ENCODE data around the gene CD109.
"Not testable (repeated sequence)": the region's sequence is repeated elsewhere in the genome, so short reads cannot be mapped to it uniquely, and the experiment has no call there.

The CD109 gene

DNA sequence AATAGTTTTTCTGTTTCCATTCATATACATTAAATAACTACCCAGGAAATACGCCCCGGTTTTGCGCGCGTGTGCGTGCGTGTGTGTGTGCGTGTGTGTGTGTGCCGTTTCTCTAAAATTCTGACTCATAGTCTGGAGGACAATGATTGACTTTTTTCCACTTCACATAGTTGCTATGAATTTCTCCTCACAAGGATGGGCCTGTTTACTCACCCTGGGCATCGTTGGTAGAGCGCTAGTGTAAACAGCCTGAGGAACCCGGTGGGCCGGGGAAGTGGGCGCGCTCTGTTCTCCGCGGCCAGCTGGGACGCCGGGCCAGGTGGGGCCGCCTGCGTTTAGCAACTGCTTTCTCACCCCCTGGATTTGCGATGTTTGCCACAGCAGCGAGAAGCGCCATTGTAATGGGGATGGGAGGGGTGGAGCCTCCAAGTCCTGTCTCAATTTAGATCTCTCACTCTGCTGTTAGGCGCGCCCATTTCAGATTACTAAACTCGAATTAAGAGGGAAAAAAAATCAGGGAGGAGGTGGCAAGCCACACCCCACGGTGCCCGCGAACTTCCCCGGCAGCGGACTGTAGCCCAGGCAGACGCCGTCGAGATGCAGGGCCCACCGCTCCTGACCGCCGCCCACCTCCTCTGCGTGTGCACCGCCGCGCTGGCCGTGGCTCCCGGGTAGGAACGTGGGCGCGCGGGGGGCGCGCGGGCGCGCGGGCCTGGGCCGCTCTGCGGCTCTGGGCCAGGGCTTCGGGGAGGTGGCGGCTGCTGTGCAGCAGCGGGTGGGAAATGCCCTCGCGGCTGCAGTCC lies at the start of gene CD109:
TSS of gene CD109 (plus strand) at position 585 of the 803 bp plus-strand sequence. CDS start at position 598, 13 bp downstream.
- DNase-seq (ENCODE audit: low read depth in 2 of 2): peak; percentile 23 to 54

DNA sequence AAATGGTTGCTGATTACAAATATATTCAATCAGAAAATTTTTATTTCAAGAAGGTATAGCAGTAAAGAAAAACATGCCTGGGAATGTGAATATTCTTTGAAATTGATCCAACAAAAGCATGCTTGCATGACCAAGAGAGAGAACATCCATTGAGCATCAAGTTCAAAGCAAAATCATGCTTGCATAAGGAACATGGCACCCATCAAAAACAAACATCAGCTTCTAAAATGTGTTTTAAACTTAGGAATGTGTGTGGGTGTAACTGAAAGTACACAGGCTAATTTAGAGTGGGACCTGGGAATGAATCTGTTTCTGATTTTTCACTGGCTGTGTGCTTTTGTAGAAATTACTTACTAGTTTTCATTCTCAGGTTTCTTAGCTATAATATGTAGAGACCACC lies 47.8 kb upstream of the CD109 start:
- no peak for DNase-seq (ENCODE audit: low read depth in 2 of 2)

DNA sequence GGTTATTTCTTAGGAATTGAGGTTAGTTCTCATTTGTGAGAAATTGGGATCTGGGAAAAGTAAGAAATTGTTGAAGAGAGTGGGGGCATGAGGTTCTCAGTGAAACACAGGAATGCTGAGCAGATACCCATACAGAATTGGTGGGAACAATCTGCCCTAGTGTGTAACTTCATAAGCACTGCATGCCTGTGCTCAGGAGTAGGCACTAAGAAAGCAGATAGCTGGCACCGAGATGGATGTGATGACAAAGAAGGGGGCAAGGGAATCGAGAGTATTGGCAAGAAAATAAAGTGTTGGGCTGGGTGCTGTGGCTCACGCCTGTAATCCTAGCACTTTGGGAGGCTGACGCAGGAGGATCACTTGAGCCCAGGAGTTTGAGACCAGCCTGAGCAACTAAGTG lies 46.2 kb upstream of the CD109 start:
- DNase-seq (ENCODE audit: low read depth in 2 of 2): no peak

DNA sequence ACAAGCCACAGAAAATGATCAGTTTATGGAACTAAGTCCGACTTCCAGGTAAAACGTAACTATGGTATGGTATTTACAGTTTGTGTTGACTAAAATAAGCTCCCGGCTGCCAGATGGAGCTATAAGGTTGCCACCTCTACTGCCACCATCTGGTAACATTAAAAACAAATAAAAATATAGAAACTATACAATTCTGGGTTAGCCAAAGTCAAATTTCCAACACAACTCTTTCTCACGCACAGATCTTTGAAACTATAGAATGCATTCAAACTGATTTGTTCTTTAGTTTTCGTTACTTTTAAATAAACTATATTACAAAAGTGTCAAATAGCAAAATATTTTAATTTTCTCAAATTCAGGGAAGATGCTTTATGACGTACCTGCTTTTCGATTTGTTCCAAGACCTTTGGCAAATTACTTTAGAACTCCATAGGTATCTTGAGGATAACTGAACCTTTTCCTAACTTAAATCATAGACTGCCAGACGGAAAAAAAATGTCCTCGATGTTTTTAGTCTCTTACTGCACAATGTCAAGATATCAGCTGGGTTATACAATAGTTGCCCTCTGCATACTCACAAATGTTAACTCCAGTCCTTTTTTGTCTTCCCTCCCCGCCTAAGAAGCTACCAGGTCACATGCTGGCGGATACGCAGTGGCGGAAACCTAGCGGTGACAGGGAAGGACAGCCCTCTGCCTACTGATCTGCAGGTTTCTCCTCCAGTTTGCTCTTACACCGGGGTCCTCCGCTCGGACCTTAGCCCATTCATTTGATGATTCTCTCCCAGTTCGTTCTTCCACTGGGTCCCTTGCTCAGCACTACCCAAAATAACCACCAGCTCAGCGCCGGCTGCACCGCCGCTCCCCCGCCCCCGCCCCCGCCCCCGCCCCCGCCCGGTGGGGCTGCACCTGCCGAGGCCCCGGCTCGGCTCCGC lies 43.1 kb upstream of the CD109 start:
- peak; percentile 21 to 35 for DNase-seq (ENCODE audit: low read depth in 2 of 2)

DNA sequence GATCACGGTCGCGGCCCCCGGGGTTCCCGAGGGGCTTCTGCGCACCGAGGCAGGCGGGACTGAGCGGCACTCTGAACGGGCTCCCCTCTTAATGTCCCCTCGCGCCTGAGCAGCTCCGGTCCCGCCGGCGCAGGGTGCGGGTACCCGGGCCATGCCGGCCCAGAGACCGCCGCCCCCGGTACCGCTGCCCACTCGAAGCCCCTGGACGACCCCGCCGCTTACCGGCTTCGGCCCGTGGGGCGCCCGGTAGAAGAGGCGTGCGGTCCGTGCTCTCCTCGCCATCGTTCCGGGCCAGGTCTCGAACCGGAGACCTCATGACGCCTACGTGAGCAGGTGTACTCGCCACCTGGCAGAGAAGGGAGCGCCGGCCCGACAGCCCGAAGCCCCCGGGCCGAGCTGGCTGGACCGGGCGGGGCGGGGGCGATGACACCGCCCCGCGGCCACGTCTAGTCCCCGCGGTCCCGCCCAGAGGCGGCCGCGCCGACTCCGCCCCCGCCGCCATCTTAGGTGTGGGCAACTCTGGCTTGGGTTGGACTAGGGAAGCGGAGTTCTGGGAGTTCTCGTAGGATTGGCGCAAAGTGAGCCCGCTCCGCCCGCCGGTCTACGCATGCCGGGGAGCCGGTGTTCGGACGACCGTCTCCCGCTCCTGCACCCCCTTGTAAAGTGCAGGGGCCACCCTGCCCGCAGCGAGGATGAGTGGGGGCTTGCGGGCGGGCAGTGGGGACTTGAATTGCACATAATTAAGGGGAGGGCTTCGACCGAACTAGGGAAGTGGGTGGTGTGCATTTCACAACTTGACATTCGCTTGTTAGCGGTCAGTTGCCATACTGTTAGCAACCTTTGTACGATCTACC lies 42.2 kb upstream of the CD109 start, which contains the start of gene SLC17A5:
TSS of gene SLC17A5 (minus strand) at position 422 of the 854 bp plus-strand sequence. CDS start at position 316, 106 bp downstream.
- peak; percentile 71 to 76 for DNase-seq (ENCODE audit: low read depth in 2 of 2)

DNA sequence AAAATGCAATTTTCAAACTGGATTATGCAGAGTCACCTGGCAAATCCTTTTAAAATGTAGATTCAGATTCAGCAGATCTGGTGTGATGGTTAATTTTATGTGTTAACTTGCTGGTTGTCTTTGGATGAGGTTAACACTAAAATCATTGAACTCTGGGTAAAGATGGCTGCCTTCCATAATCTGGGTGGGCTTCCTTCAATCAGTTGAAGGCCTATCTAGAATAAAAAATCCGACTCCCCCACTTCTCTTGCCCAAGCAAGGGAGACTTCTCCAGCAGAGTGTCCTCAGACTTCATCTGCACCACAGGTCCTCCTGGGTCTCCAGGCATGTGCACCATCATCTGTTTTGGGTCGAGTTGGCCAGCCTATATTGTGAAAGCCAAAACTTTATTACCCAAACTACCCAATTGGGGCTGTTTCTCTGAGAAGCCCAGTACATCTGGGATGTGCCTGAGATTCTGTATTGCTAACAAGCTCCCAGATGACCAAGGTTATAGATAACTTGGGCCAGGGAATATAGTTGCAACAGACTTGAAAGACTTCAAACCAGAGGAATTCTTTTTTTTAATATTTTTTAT lies 40.6 kb upstream of the CD109 start:
- DNase-seq (ENCODE audit: low read depth in 2 of 2): no peak

DNA sequence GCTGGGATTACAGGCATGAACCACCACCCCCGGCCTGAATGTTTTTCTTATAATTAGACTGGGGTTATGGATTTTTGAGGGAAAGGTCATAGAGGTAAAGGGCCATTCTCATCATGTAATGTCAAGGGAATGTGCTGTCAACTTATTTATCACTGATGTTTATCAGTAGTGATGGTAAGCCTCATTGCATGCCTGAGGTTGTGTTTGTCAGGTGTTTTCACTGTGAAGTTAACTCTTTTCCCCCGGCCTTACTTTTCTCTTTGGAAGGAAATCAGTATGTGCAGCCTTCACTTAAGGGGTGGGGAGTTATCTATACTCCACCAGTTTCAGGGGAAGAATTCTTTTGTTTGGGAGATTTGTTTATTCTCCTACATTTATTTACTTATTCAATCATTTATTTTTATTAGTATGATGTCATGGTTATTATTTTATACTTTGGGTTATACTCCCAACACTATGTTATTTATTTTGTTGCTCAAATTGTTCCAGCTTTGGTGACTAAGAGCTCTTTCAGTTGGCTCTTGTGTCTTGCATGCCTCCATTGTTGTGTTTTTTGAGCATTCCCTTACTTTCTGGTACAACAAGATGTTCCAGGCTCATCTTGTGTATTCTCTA lies 39.4 kb upstream of the CD109 start:
- no peak for DNase-seq (ENCODE audit: low read depth in 2 of 2)

DNA sequence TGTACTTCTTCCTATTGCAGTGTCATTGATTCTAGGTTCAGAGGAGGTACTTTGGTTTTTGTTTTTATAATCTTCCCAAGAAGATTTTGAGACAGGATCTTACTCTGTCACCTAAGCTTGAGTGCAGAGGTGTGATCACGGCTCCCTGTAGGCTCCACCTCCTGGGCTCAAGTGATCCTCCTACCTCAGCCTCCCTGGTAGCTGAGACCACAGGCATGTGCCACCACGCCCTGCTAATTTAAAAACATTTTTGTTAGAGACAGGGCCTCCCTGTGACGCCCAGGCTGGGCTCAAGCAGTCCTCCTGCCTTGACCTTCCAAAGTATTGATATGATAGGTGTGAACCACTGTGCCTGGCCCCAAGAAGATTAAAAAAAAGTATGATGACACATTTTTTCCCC lies 38.8 kb upstream of the CD109 start:
- no peak for DNase-seq (ENCODE audit: low read depth in 2 of 2)

DNA sequence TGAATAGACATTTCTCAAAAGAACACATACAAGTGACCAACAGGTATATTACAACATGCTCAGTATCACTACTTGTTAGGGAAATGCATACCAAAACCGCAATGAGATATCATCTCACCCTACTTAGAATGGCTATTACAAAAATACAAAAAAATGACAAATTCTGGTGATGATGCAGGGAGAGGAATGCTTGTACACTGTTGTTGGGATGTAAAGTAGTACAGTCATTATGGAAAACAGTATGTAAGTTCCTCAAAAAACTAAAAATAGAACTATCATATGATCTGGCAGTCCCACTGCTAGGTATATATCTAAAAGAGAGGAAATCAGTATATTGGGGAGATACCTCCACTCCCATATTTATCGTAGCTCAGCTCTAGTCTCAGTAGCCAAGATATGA lies 31.3 kb upstream of the CD109 start:
- no peak for DNase-seq (ENCODE audit: low read depth in 2 of 2)

DNA sequence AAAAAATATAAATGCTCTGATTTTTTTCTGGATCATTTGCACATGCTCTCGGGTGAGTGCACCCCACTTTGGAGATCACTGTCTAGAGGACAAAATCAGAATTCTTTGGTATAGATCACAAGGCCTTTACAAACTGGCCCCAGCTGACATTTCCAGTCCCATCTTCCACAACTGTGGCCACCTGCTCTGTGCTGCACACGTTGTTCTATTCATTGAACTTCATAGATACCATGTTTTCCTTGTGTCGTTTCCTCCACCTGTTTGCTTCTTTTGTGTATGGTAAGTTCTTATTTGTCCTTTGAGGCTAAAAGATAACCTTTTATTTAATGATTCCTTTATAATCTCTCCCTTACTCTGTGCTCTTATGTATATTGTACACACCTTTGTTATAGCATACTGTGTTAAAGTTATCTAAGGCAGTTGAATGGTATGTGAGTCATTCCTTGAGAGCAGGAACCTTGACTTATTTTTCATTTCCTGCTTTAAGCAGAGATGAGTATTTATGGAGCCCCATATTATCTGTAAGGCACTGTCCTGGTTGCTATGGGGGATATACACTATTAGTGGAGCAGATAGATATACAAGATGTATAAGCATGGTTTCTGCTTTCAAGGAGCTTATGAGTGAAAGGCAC lies 30.2 kb upstream of the CD109 start:
- DNase-seq (ENCODE audit: low read depth in 2 of 2): no peak

DNA sequence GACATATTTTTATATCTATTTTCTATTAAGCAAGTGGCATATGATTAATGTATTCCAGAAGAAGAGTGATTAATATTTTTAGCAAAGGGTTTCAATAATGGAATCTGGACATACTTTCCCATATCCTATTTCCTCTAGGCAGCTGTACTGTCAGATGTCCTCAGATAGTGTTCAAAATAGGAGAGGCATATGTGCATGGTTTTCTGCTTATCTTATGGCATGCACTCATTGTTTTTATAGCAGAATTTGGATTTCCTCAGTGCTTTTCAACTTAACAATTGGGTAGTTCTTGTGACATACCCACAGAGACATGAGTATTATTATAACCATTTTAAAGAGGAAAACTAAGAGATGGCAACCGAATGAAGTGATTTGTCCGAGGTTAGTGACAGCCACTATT lies 29.6 kb upstream of the CD109 start:
- no peak for DNase-seq (ENCODE audit: low read depth in 2 of 2)

DNA sequence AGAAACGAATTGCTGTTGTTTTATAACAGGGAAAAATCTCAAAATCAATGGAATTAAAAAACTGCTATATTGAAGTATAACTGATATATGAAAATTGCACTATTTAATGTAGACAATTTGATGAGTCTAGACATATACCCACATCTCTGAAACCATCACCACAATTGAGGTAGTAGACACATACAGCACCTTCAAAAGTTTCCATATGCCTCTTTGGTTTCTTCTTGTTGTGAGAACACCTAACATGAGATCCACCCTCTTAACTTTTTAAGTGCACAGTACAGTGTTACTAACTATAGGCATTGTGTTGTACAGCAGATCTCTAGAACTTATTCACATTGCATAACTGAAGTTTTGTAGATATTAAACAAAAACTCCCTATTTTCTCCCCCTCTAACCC lies 28.2 kb upstream of the CD109 start:
- no peak for DNase-seq (ENCODE audit: low read depth in 2 of 2)

DNA sequence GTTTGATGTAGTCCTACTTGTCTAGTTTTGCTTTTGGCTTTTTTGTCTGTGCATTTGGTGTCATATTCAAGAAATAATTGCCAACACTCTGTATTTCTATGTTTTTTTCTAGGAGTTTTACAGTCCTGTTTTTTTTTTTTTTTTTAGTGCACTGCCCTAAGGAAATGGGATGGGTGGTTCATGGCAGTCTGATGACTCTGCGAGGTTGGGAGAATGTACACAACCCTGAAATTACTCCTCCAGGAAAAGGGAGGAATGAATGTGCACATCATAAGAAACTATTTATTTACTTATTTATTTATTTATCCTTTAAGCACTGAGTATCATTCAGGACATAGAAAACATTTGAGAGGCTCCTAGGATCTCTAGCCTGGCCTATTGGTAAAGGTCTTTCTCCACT lies 27.0 kb upstream of the CD109 start:
- no peak for DNase-seq (ENCODE audit: low read depth in 2 of 2)

DNA sequence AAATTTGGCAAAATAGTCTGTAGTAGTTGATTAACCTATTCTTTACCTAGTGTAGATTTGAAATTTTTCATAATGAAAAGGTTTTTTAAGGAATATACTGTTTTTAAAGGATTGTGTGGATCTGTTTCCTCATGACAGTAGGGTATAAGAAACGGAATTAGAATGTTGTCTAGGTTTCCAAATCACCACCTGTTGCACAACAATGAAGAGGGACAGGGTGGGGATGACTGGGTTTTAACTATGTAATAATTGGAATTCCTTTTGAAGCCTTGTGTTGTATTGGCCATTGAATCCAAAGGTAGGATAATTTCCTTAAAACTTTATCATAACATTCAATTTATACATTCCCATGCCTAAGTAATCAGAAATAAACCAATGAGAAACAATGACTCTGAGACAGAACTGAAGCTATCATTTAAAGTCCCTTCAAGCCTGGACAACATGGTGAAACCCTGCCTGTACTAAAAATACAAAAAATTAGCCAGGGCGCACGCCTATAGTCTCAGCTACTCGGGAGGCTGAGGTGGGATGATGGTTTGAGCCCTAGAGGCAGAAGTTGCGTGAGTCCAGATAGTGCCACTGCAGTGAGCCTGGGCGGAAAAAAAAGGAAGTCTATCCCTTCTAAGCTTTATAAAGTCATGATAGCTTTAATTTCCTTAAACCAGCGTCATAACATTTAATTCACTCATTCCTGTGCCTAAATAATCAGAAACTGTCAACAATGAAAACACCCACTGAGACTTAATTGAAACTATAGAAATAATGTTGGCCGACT lies 23.9 kb upstream of the CD109 start:
- no peak for DNase-seq (ENCODE audit: low read depth in 2 of 2)

DNA sequence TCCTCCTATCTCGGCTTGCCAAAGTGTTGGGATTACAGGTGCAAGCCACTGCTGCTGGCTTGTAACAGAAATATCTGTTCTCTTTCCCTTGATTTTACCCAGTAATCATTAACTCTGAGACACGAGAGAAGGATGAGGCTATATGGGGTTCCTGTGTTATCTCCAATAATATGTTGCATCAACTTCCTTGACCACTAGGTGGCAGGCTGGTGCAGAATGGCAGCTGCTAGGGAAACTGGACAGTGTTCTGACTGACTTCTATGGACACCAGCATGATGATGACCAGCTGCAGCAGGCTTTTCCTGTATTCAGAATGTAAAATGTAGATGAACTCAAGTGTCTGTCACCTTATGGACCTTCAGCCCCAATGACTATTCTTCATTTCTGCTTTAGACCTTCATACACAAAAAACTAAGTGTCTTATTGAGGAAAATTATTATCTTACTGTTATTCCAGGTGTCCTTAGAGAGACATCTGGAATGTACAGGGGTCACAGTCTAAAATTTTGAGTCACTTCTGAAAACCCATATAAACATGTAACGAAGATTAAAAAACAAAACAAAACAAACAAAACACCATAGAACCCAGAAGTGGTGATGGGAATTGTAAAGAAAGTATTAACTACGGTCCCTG lies 20.4 kb upstream of the CD109 start:
- peak in 1 of 2 donors; percentile 39 for DNase-seq (ENCODE audit: low read depth in 2 of 2)

DNA sequence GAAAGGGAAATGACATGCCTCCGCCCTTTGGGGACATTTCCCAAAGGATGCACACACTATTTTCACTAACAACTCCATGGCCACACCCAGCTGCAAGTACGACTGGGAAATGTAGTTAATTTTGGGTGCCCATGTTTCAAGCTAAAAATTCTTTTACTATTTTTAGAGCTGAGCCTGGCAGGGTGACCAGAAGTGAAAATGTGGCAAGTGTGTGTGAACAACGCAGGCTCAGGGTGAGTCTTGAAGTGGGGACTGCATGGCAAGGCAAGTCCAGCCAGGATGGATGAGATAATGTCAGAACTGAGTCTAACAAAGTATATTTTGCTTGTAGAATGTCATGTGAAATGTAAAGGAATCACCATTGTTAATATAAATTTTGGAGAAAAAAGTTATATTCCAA lies 17.0 kb upstream of the CD109 start:
- DNase-seq (ENCODE audit: low read depth in 2 of 2): no peak

DNA sequence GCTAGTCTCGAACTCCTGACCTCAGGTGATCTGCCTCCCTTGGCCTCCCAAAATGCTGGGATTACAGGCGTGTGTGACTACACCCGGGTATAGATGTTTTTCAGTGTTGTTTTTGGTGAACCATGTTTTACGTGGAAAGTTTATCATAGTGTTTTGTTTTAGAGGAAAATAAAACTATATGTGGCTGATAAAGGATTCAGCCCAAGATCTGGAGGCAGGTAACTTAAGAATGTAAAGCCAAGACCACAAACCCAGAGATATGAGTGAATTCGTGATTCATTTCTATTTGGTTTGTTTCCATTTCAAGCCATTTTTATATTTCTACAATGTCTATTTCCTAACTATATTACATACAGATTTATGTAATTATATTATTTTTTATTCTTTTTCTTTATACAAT lies 16.2 kb upstream of the CD109 start:
- DNase-seq (ENCODE audit: low read depth in 2 of 2): not testable (repeated sequence)

DNA sequence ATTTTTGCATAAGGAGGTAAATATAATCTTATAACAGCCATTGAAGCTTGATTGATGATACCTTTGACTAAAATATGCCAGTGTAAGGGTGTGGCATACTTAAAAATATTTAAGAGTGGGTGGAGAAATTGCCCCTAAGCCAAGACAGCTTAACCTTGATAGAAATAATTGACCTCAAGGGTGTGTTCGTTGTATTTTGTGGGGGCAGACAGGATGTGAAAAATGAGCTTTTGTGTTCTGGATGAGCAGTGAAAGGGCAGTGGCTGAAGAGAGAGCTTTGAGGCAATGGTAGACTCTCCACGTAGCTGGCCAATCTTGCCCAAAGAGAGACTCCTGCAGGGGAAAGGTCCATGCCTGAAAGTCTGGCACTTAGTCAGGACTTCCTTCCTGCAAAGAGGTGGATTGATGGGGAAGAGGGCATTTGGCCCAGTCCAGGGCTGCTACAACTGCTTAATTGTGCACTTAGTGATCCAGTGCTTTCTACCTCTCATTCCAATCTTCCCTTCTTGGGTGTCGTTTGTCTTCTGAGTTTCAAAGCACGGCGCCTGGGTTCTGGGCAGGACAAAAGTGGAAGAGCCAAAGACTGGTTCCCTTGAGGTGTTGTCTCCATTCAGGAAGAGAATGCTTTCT lies 15.6 kb upstream of the CD109 start:
- DNase-seq (ENCODE audit: low read depth in 2 of 2): no peak

DNA sequence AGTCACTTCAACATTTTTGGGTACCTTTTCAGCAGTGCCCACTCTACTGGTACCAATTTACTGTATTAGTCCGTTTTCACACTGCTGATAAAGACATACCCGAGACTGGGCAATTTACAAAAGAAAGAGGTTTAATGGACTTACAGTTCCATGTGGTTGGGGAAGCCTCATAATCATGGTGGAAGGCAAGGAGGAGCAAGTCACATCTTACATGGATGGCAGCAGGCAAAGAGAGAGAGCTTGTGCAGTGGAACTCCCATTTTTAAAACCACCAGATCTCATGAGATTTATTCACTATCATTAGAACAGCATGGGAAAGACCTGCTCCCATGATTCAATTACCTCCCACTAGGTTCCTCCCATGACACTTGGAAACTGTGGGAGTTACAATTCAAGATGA lies 12.4 kb upstream of the CD109 start:
- DNase-seq (ENCODE audit: low read depth in 2 of 2): not testable (repeated sequence)
